Measurements from ENCODE around the gene C9orf78.
A peak's percentile ranks its signal among the peaks of the same experiment; 100 is the strongest.

GRCh38 chr9:129875687-129876395 is 40.8 kb upstream of the C9orf78 start:
- TF ChIP-seq CTCF (IDR thresholded peaks at IDR 0.05 in 2 of 3, conservative IDR thresholded peaks at IDR 0.05 in 1 of 3; ENCODE audit: insufficient read depth in 2 of 3, low read depth in 1 of 3, low read length in 3 of 3) (0 out of 6 replicates have a peak, but pooled peaks of 1 of the 3 experiments have one; percentile 10), RCOR1 (IDR thresholded peaks at IDR 0.05; ENCODE audit: borderline replicate concordance in 1 of 2, low read depth in 2 of 2, low read length in 2 of 2) (no peak), MTA2 (IDR thresholded peaks at IDR 0.05; ENCODE audit: low read depth) (no peak), FOXK1 (CRISPR knock-in tag; IDR thresholded peaks at IDR 0.05; ENCODE audit: borderline replicate concordance) (no peak)
